ENCODE measurements around the gene ABTB2.

The ABTB2 gene

GRCh38 chr11:34380696-34381095 lies 22.9 kb upstream of the ABTB2 start:
- DNase-seq (ENCODE audit: extremely low read depth, low read depth) = no peak
- no peak for TF ChIP-seq CTCF (IDR thresholded peaks at IDR 0.05; ENCODE audit: low read depth, low read length)

- no peak for TF ChIP-seq CTCF (IDR thresholded peaks at IDR 0.05; ENCODE audit: low read depth, low read length)
- DNase-seq (ENCODE audit: extremely low read depth, low read depth) = no peak
These were observed 21.7 kb upstream of the ABTB2 start for GRCh38 chr11:34379539-34379938.

GRCh38 chr11:34379079-34379478 lies 21.3 kb upstream of the ABTB2 start:
- TF ChIP-seq CTCF (IDR thresholded peaks at IDR 0.05; ENCODE audit: low read depth, low read length) = no peak
- no peak for DNase-seq (ENCODE audit: extremely low read depth, low read depth)

- DNase-seq (ENCODE audit: extremely low read depth, low read depth) = no peak
- no peak for TF ChIP-seq CTCF (IDR thresholded peaks at IDR 0.05; ENCODE audit: low read depth, low read length)
These were observed 15.9 kb upstream of the ABTB2 start for GRCh38 chr11:34373727-34374126.

- no peak for DNase-seq (ENCODE audit: extremely low read depth, low read depth)
- TF ChIP-seq CTCF (IDR thresholded peaks at IDR 0.05; ENCODE audit: low read depth, low read length) = no peak
These were observed 8.7 kb upstream of the ABTB2 start for GRCh38 chr11:34366522-34366921.

- no peak for DNase-seq (ENCODE audit: extremely low read depth, low read depth)
- no peak for TF ChIP-seq CTCF (IDR thresholded peaks at IDR 0.05; ENCODE audit: low read depth, low read length)
These were observed 6.3 kb upstream of the ABTB2 start for GRCh38 chr11:34364102-34364501.

- no peak for DNase-seq (ENCODE audit: extremely low read depth, low read depth)
- TF ChIP-seq CTCF (IDR thresholded peaks at IDR 0.05; ENCODE audit: low read depth, low read length) = no peak
These were observed 5.7 kb upstream of the ABTB2 start for GRCh38 chr11:34363363-34364084.

All from AG09319 (cell line).